BJ (cell line): Measurements from ENCODE around the gene CCNJL. TPM values are rescaled to one million over a fixed set of nuclear protein-coding genes. Genes with fewer than 3 reads are reported as not detected.

Experiments
- CTCF ChIA-PET: fragments of 350-600 bp; formaldehyde crosslinking; extraction: SDS; loops from one replicate; lab custom pipeline; 2021; ENCODE audit warnings: antibody characterized with exemption, inconsistent platforms; lab: Yijun Ruan, JAX
- POLR2A ChIA-PET: fragments of 300-600 bp; sonication (Branson Sonifier 250); formaldehyde crosslinking; extraction: SDS; loops from one replicate; lab custom pipeline; 2021; ENCODE audit warnings: antibody characterized with exemption; lab: Charles Lee
- DNase-seq: peaks from one replicate; pipeline ENCODE4 v3.0.0-alpha.2; 2011; ENCODE audit warnings: low read depth
- H3K27me3 ChIP-seq: 2 replicates; pipeline ENCODE4 v1.6.0; 2011; ENCODE audit warnings: low read length; ENCODE audit not compliant: control insufficient read depth, insufficient read depth
- H3K36me3 ChIP-seq: 2 replicates; pipeline ENCODE4 v1.5.1; 2011; ENCODE audit warnings: low read length; ENCODE audit not compliant: control insufficient read depth, insufficient read depth
- H3K4me3 ChIP-seq: 2 replicates; pipeline ENCODE4 v1.5.1; 2011; ENCODE audit warnings: low read depth, mild to moderate bottlenecking, control low read depth, low read length
- polyA plus RNA-seq: library from polyadenylated mRNA; depleted of rRNA; stranded (reverse); fragments of >200 nt; gene quantifications from 2 replicates; pipeline ENCODE4 v1.2.3, GENCODE V29; 2011
- TF ChIP-seq, protein P1 (sequence below): IDR thresholded peaks from 2 replicates; pipeline ENCODE4 v1.5.1; 2011; ENCODE audit warnings: low read depth, mild to moderate bottlenecking, control low read depth, inconsistent platforms, low read length, moderate library complexity; ENCODE audit not compliant: insufficient read depth

Gene CCNJL
- polyA plus RNA-seq, 1 experiment = 0.71 TPM

DNA sequence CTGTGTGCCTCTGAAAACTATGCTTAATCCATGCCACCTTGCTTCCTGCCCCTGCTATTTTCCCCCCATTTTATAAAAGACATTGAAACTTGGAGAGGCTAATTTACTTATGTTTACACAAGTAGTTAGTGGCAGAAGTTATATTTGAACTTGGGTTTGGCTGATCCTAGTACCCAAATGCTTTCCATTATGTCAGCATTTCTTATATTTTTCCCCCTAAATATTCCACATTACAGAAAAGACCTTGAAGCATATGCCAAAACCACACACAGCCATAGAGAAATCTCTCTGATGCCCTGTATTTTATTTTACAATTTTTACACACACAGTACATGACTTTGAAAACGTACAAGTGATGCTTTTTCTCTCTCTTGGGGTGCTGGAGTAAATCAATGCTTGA lies 46.9 kb upstream of the CCNJL start:
- TF ChIP-seq, protein P1, sequence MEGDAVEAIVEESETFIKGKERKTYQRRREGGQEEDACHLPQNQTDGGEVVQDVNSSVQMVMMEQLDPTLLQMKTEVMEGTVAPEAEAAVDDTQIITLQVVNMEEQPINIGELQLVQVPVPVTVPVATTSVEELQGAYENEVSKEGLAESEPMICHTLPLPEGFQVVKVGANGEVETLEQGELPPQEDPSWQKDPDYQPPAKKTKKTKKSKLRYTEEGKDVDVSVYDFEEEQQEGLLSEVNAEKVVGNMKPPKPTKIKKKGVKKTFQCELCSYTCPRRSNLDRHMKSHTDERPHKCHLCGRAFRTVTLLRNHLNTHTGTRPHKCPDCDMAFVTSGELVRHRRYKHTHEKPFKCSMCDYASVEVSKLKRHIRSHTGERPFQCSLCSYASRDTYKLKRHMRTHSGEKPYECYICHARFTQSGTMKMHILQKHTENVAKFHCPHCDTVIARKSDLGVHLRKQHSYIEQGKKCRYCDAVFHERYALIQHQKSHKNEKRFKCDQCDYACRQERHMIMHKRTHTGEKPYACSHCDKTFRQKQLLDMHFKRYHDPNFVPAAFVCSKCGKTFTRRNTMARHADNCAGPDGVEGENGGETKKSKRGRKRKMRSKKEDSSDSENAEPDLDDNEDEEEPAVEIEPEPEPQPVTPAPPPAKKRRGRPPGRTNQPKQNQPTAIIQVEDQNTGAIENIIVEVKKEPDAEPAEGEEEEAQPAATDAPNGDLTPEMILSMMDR = no peak
- CTCF ChIA-PET = interaction anchor here (7.1 kb wide), 1 partner anchor 14 kb away, joined by 34 read pairs; no protein-coding TSS in a partner anchor
- Histone ChIP-seq H3K36me3 (no peaks in the 10 kb centered on the region), H3K27me3 (no peaks in the 10 kb centered on the region; the same call in 1 of the 2 replicates), H3K4me3 (no peak overlapping the region)
- POLR2A ChIA-PET = no interaction called here
- DNase-seq = no peak

DNA sequence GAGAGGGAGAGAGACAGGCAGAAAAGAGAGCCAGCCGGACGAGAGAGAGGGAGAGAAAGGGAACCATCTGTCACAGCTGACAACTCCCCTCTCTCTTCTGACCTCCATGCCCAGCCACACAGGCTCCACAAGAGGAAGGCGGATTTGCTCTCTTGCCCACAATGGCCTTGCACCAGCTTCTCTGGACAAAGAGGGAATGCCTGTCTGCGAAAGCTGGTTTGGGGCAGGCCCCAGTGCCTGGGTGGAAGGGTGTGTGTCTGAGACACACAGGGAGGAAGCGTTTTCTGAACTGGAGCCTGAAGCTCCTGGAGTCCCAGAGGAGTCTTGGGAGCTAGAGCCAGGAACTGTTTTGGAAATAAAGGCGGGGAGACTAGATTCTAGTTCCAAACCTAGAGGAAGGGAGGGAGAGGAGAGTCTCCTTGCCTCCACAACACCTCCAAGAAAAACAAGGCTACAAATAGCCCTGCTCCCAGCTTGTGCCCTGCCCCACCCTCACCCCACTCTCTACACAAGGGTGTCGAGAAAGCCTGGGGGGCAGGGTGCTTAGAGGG lies 45.6 kb upstream of the CCNJL start:
- Histone ChIP-seq H3K27me3 (no peaks in the 10 kb centered on the region; the same call in 1 of the 2 replicates), H3K36me3 (no peaks in the 10 kb centered on the region), H3K4me3 (no peak overlapping the region)
- POLR2A ChIA-PET = no interaction called here
- no peak for DNase-seq
- CTCF ChIA-PET = interaction anchor here (1.5 to 7.1 kb wide), 2 partner anchors 12 to 336 kb away, joined by 7 to 34 read pairs; no protein-coding TSS in a partner anchor
- TF ChIP-seq, protein P1 = no peak

DNA sequence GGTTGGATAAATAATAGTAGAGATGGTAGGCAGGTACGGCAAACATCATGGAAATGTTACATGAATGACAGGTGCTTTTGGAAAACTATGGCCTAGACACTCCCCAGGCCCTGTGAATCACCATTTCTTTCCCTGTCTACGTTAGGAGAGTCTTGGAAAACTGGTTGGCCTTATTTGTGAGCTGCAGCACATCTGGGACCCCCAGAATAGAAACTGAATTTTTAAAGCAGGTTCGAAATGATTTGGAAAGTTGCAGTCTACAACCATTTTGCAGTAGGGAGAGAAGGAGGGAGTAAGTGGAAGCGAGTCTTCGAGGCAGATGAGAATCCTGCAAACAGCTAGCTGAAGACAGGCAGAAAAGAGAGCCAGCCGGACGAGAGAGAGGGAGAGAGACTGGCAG lies 45.0 kb upstream of the CCNJL start:
- ChIA-PET CTCF (interaction anchor here (1.5 to 7.1 kb wide), 2 partner anchors 12 to 336 kb away, joined by 7 to 34 read pairs; no protein-coding TSS in a partner anchor), POLR2A (no interaction called here)
- TF ChIP-seq, protein P1 = no peak
- Histone ChIP-seq H3K27me3 (no peaks in the 10 kb centered on the region; the same call in 1 of the 2 replicates), H3K36me3 (no peaks in the 10 kb centered on the region), H3K4me3 (no peak overlapping the region)
- DNase-seq = no peak

DNA sequence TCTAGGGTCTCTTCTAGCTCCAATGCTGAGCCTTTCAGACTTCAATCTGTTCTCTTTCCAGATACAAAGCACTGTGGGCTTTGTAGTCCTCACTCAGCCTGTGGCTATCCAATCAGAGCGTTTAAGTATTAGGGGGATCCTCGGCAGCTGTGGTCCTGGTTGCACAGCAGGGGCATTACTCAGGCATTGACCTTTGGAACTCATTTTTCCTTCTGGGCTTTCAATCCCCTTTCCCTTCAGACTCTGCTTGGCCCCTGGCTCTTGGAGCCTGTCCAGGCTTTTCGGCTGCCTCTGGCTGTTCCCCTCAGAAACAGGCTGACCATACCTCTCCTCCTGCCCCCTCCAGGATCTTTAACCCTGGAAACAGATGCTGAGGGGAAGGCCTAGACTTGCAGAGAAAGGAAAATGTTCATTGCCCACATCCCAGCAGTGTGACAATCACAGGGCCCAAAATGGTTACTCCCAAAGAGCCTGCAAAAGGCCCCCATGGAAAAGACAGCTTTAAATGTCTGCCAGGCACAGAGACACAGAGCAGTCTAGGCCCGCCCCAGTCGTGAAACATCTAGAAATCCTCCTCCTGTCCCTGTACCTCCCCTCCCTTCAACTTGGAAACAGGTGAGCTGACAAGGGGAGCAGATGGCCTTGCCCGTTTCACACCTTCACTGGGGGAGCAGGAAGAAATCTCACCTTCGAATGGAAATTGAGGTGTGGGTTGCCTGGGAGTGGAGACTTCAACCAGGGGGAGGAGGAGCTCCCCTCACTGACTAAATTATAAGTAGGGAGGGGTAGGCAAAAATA lies 44.4 kb upstream of the CCNJL start:
- Histone ChIP-seq H3K27me3 (no peaks in the 10 kb centered on the region; the same call in 1 of the 2 replicates), H3K4me3 (no peak overlapping the region), H3K36me3 (no peaks in the 10 kb centered on the region)
- ChIA-PET CTCF (interaction anchor here (1.5 to 7.1 kb wide), 2 partner anchors 11 to 335 kb away, joined by 7 to 34 read pairs; no protein-coding TSS in a partner anchor), POLR2A (interaction anchor here (0.6 kb wide), 1 partner anchor 340 kb away, joined by 3 read pairs; no protein-coding TSS in a partner anchor)
- no peak for DNase-seq
- TF ChIP-seq, protein P1 = no peak

DNA sequence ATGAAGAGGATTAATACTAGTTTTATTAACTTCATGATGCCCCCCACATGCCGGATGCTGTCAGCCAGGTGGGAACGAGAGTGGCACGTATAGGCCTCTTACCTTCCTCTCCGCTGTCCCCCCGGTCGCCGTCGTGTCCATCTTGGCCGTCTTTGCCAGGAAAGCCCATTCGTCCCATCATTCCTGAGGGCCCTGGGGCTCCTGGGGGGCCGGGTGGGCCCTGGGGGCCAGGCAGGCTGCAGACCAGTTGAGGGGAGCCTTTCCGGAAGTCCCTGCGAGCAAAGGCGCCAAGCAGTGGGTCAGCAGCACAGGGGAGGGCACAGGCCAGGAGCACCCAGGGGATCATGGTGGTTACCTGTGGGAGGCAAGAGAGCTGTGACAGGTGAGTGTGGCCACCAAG lies 42.3 kb upstream of the CCNJL start:
- POLR2A ChIA-PET = no interaction called here

More for the DNA sequence above, 42.3 kb upstream of the CCNJL start:
- DNase-seq = no peak
- TF ChIP-seq, protein P1 = no peak
- Histone ChIP-seq H3K36me3 (no peaks in the 10 kb centered on the region), H3K4me3 (no peak overlapping the region), H3K27me3 (no peaks in the 10 kb centered on the region; the same call in 1 of the 2 replicates)
- CTCF ChIA-PET = interaction anchor here (7.1 kb wide), 1 partner anchor 9 kb away, joined by 34 read pairs; no protein-coding TSS in a partner anchor
